HCT116 (cell line): ENCODE data around the gene TMEM123. TPM values are rescaled to one million over a fixed set of nuclear protein-coding genes. Genes with fewer than 3 reads are reported as not detected.

Experiments used
- ATAC-seq: fragments of 200-7000 bp; cut with Tn5 transposase; 2 replicates; pipeline ENCODE4 v1.9.1; 2020; ENCODE audit warnings: mild to moderate bottlenecking, moderate library complexity
- BruUV-seq: library from RNA; stranded (reverse); fragments of 400-500 nt; replicated peaks from 2 replicates; lab custom pipeline; 2021; lab: Mats Ljungman, UMichigan
- CTCF ChIA-PET: fragments of 300-600 bp; sonication (Branson Sonifier 250); formaldehyde crosslinking; loops from one replicate; lab custom pipeline; 2021; ENCODE audit warnings: antibody characterized with exemption; lab: Charles Lee
- POLR2A ChIA-PET: fragments of 300-600, 350-600 bp; sonication (Branson Sonifier 250); formaldehyde crosslinking; loops from one replicate; lab custom pipeline; 2021; ENCODE audit warnings: antibody characterized with exemption; lab: Charles Lee
- RAD21 ChIA-PET, 2 experiments: fragments of 300-600 bp; sonication (Branson Sonifier 250); formaldehyde crosslinking; loops; one replicate each; lab custom pipeline; 2023; ENCODE audit warnings: low total read pairs in 2 of 2; ENCODE audit not compliant: uncharacterized antibody in 2 of 2, unreplicated experiment in 2 of 2, low non-redundant PET in 1 of 2; lab: Charles Lee
- DNase-seq: peaks from one replicate; pipeline ENCODE4 v3.0.0-alpha.2; 2010; ENCODE audit warnings: low read depth, low spot score
- H2AFZ ChIP-seq: fragments of 200-600 bp; shearing (Covaris generic), sonication (generic); 2 replicates; pipeline ENCODE4 v1.6.1; 2017; ENCODE audit warnings: low read depth, mixed run types, mixed read lengths, antibody characterized with exemption, low read length; ENCODE audit not compliant: poor library complexity, severe bottlenecking
- H3K27ac ChIP-seq: 2 replicates; pipeline ENCODE4 v1.5.1; 2012; ENCODE audit warnings: low read depth, low read length
- H3K27me3 ChIP-seq: fragments of 200-600 bp; sonication (generic); 2 replicates; pipeline ENCODE4 v1.6.1; 2016; ENCODE audit warnings: mixed run types, low read length, mixed read lengths; ENCODE audit not compliant: insufficient read depth
- H3K36me3 ChIP-seq, 2 experiments: fragments of 200-500 bp in 1 of 2; fragments of 200-600 bp in 1 of 2; sonication (Bioruptor generic) in 1 of 2; sonication (generic) in 1 of 2; 2 replicates each; pipeline versions ENCODE4 v1.5.1 to v1.6.1; 2014 to 2016; ENCODE audit warnings: low read length in 2 of 2, inconsistent platforms in 1 of 2, mixed read lengths in 1 of 2, mixed run types in 1 of 2; ENCODE audit not compliant: insufficient read depth in 2 of 2, control insufficient read depth in 1 of 2
- H3K4me1 ChIP-seq, 2 experiments: fragments of 200-600 bp in 1 of 2; sonication (generic) in 1 of 2; 2 replicates each; pipeline versions ENCODE4 v1.5.1 to v1.6.1; 2012 to 2017; ENCODE audit warnings: low read length in 2 of 2, inconsistent platforms in 1 of 2, mild to moderate bottlenecking in 1 of 2, mixed read lengths in 1 of 2, mixed run types in 1 of 2, moderate library complexity in 1 of 2; ENCODE audit not compliant: insufficient read depth in 2 of 2, control insufficient read depth in 1 of 2
- H3K4me2 ChIP-seq: fragments of 200-600 bp; sonication (generic); 2 replicates; pipeline ENCODE4 v1.6.1; 2017; ENCODE audit warnings: mixed run types, low read length, mixed read lengths
- H3K4me3 ChIP-seq, 2 experiments: fragments of 200-600 bp in 1 of 2; sonication (generic) in 1 of 2; replicated peaks in 1 of 2; 2 replicates each; pipeline ENCODE4 v1.5.1; 2011 to 2016; ENCODE audit warnings: low read length in 2 of 2, control low read depth in 1 of 2, low read depth in 1 of 2, mild to moderate bottlenecking in 1 of 2, mixed read lengths in 1 of 2, mixed run types in 1 of 2
- H3K79me2 ChIP-seq: fragments of 200-600 bp; sonication (generic); 2 replicates; pipeline ENCODE4 v1.6.1; 2017; ENCODE audit warnings: mild to moderate bottlenecking, mixed run types, low read length, moderate library complexity, mixed read lengths; ENCODE audit not compliant: insufficient read depth
- H3K9ac ChIP-seq: fragments of 200-600 bp; sonication (generic); 2 replicates; pipeline ENCODE4 v1.6.1; 2016; ENCODE audit warnings: low read length, mixed read lengths
- H3K9me2 ChIP-seq: fragments of 200-600 bp; sonication (generic), shearing (Covaris generic); 2 replicates; pipeline ENCODE4 v1.6.1; 2017; ENCODE audit warnings: mixed run types, mild to moderate bottlenecking, moderate library complexity; ENCODE audit not compliant: insufficient read depth
- H3K9me3 ChIP-seq, 2 experiments: fragments of 200-500 bp in 1 of 2; fragments of 200-600 bp in 1 of 2; sonication (Bioruptor generic) in 1 of 2; sonication (generic) in 1 of 2; 2 replicates each; pipeline ENCODE4 v1.6.1; 2014 to 2017; ENCODE audit warnings: low read length in 2 of 2, mixed read lengths in 2 of 2, inconsistent platforms in 1 of 2, low read depth in 1 of 2, mild to moderate bottlenecking in 1 of 2, mixed run types in 1 of 2, moderate library complexity in 1 of 2; ENCODE audit not compliant: control insufficient read depth in 1 of 2, insufficient read depth in 1 of 2
- H4K20me1 ChIP-seq: fragments of 200-600 bp; sonication (generic), shearing (Covaris generic); 2 replicates; pipeline ENCODE4 v1.6.1; 2017; ENCODE audit warnings: mixed run types, mild to moderate bottlenecking, moderate library complexity; ENCODE audit not compliant: insufficient read depth
- CBX3 ChIP-seq: IDR thresholded peaks from 2 replicates; pipeline ENCODE4 v1.6.1; 2012; ENCODE audit warnings: low read depth
- CEBPB ChIP-seq: IDR thresholded peaks from 2 replicates; pipeline ENCODE4 v1.6.1; 2012; ENCODE audit warnings: low read depth
- EGR1 ChIP-seq: IDR thresholded peaks from 2 replicates; pipeline ENCODE4 v1.6.1; 2012; ENCODE audit warnings: low read depth
- ELF1 ChIP-seq: IDR thresholded peaks from 2 replicates; pipeline ENCODE4 v1.6.1; 2012; ENCODE audit warnings: low read depth, borderline replicate concordance
- EZH2 ChIP-seq: fragments of 200-600 bp; sonication (generic); IDR thresholded peaks from 2 replicates; pipeline ENCODE4 v1.6.1; 2017; ENCODE audit warnings: antibody characterized with exemption, mixed run types
- FOSL1 ChIP-seq: IDR thresholded peaks from 2 replicates; pipeline ENCODE4 v1.6.1; 2012; ENCODE audit warnings: low read depth
- JUND ChIP-seq: IDR thresholded peaks from 2 replicates; pipeline ENCODE4 v1.6.1; 2012
- POLR2A ChIP-seq: IDR thresholded peaks from 2 replicates; pipeline ENCODE4 v1.7.0; 2011; ENCODE audit warnings: borderline replicate concordance; ENCODE audit not compliant: insufficient read depth, insufficient read length; ENCODE audit errors: extremely low read depth
- POLR2AphosphoS5 ChIP-seq: IDR thresholded peaks from 2 replicates; pipeline ENCODE4 v1.6.1; 2011; ENCODE audit warnings: mild to moderate bottlenecking, low read depth, low read length, moderate library complexity
- REST ChIP-seq: IDR thresholded peaks from 2 replicates; pipeline ENCODE4 v1.6.1; 2012; ENCODE audit warnings: low read depth
- SIN3A ChIP-seq: IDR thresholded peaks from 2 replicates; pipeline ENCODE4 v1.6.1; 2012; ENCODE audit warnings: low read depth
- SP1 ChIP-seq: IDR thresholded peaks from 2 replicates; pipeline ENCODE4 v1.6.1; 2012; ENCODE audit warnings: low read depth
- SRF ChIP-seq: IDR thresholded peaks from 2 replicates; pipeline ENCODE4 v1.6.1; 2012; ENCODE audit warnings: low read depth
- TCF7L2 ChIP-seq: IDR thresholded peaks from 2 replicates; pipeline ENCODE4 v1.7.0; 2011; ENCODE audit warnings: borderline replicate concordance, inconsistent platforms; ENCODE audit not compliant: insufficient read depth, insufficient read length; ENCODE audit errors: extremely low read depth
- YY1 ChIP-seq: IDR thresholded peaks from 2 replicates; pipeline ENCODE4 v1.6.1; 2011; ENCODE audit warnings: low read length, low read depth, moderate library complexity, mild to moderate bottlenecking; ENCODE audit not compliant: insufficient replicate concordance; ENCODE audit errors: extremely low read depth
- ZBTB33 ChIP-seq: IDR thresholded peaks from 2 replicates; pipeline ENCODE4 v1.6.1; 2011; ENCODE audit warnings: mild to moderate bottlenecking, low read length, moderate library complexity; ENCODE audit not compliant: insufficient replicate concordance; ENCODE audit errors: extremely low read depth
- ZFX ChIP-seq: fragments of 450-650 bp; IDR thresholded peaks from 2 replicates; pipeline ENCODE4 v1.6.1; 2017
- ZNF274 ChIP-seq: fragments of 200-500 bp; sonication (Bioruptor generic); IDR thresholded peaks from 2 replicates; pipeline ENCODE4 v1.6.1; 2014; ENCODE audit warnings: mild to moderate bottlenecking, low read depth, low read length, inconsistent platforms
- intact Hi-C: fragments of 100-400 bp; cut with micrococcal nuclease; formaldehyde crosslinking; loops from 2 replicates; pipeline ENCODE4 v1.10.0; 2022
- total RNA-seq: library from RNA; stranded (reverse); gene quantifications from one replicate; pipeline ENCODE4 v1.2.1, GENCODE V29; 2021; ENCODE audit not compliant: unreplicated experiment
- TF ChIP-seq, protein P1 (sequence below), 3 experiments: fragments of 200-600 bp in 1 of 3; sonication (generic) in 1 of 3; IDR thresholded peaks in 2 of 3; conservative IDR thresholded peaks in 1 of 3; 2 replicates each; pipeline ENCODE4 v1.5.1; 2012 to 2017; ENCODE audit warnings: low read depth in 2 of 3, low read length in 2 of 3, antibody characterized with exemption in 1 of 3, borderline replicate concordance in 1 of 3, control low read depth in 1 of 3, mild to moderate bottlenecking in 1 of 3, mixed read lengths in 1 of 3, mixed run types in 1 of 3, moderate library complexity in 1 of 3; ENCODE audit not compliant: insufficient read depth in 1 of 3
- TF ChIP-seq, protein P2 (sequence below): IDR thresholded peaks from 2 replicates; pipeline ENCODE4 v1.6.1; 2012

TMEM123 gene
- total RNA-seq, 1 experiment from 2014 or later, result 217 TPM

- RAD21 ChIA-PET, result no interaction called here
- no peak overlapping the region for H3K27ac ChIP-seq
- H2AFZ ChIP-seq, result peak overlapping the region; percentile 64
- intact Hi-C loops, result loop anchor here (10.0 kb wide), 1 partner anchor 482 kb away; no protein-coding TSS in a partner anchor
- H3K79me2 ChIP-seq, result no peaks in the 10 kb centered on the region
- TF ChIP-seq ZNF274 (no peak), EZH2 (no peak), SIN3A (no peak), POLR2AphosphoS5 (no peak), ELF1 (no peak), REST (no peak), FOSL1 (no peak), EGR1 (no peak), TCF7L2 (no peak), JUND (no peak), YY1 (no peak), ZBTB33 (no peak), SP1 (no peak), CEBPB (no peak), CBX3 (no peak), SRF (no peak), ZFX (no peak), POLR2A (no peak)
- TF ChIP-seq, protein P1, sequence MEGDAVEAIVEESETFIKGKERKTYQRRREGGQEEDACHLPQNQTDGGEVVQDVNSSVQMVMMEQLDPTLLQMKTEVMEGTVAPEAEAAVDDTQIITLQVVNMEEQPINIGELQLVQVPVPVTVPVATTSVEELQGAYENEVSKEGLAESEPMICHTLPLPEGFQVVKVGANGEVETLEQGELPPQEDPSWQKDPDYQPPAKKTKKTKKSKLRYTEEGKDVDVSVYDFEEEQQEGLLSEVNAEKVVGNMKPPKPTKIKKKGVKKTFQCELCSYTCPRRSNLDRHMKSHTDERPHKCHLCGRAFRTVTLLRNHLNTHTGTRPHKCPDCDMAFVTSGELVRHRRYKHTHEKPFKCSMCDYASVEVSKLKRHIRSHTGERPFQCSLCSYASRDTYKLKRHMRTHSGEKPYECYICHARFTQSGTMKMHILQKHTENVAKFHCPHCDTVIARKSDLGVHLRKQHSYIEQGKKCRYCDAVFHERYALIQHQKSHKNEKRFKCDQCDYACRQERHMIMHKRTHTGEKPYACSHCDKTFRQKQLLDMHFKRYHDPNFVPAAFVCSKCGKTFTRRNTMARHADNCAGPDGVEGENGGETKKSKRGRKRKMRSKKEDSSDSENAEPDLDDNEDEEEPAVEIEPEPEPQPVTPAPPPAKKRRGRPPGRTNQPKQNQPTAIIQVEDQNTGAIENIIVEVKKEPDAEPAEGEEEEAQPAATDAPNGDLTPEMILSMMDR (IDR thresholded peaks at IDR 0.05 in 2 of 3, conservative IDR thresholded peaks at IDR 0.05 in 1 of 3; ENCODE audit: borderline replicate concordance in 1 of 3, insufficient read depth in 1 of 3, low read depth in 2 of 3, low read length in 2 of 3), result no peak
- TF ChIP-seq, protein P2, sequence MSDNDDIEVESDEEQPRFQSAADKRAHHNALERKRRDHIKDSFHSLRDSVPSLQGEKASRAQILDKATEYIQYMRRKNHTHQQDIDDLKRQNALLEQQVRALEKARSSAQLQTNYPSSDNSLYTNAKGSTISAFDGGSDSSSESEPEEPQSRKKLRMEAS, result no peak
- TF ChIP-seq, all 23 proteins: peak for 0
- H3K9me3 ChIP-seq, result no peaks in the 10 kb centered on the region
- H3K9ac ChIP-seq, result no peak overlapping the region
- no peak for ATAC-seq
- no peaks in the 10 kb centered on the region for H3K36me3 ChIP-seq
- ChIA-PET POLR2A (no interaction called here), CTCF (interaction anchor here (1.8 kb wide), 2 partner anchors 116 to 155 kb away, joined by 12 to 13 read pairs; no protein-coding TSS in a partner anchor)
- peaks cover 13 to 35% of the 10 kb centered on the region in 2 experiments for H3K4me1 ChIP-seq
- no peak overlapping the region for H3K4me2 ChIP-seq
- no peaks in the 10 kb centered on the region for H3K27me3 ChIP-seq
- DNase-seq, result no peak
- no TSS peak for BruUV-seq
- no peak overlapping the region for H3K4me3 ChIP-seq
- H3K9me2 ChIP-seq, result no peaks in the 10 kb centered on the region
- no peaks in the 10 kb centered on the region for H4K20me1 ChIP-seq
Measured at GRCh38 chr11:102497061-102497460, 44.5 kb upstream of the TMEM123 start.
